Tibial nerve (tissue), 3 donors: ENCODE measurements around the gene MAP3K15.
"Not testable (repeated sequence)": the region's sequence is repeated elsewhere in the genome, so short reads cannot be mapped to it uniquely, and the experiment has no call there.

ENCODE experiments used
- CTCF ChIP-seq, 5 experiments: fragments of 200-600 bp in 3 of 5; fragments of 450-650 bp in 2 of 5; sonication (generic) in 3 of 5; IDR thresholded peaks; one replicate each; pipeline ENCODE4 v1.5.1; 2016 to 2019; ENCODE audit warnings: antibody characterized with exemption in 5 of 5, mild to moderate bottlenecking in 3 of 5, moderate library complexity in 2 of 5
- POLR2A ChIP-seq, 2 donors: fragments of 450-650 bp; IDR thresholded peaks; one replicate each; pipeline ENCODE4 v1.6.1; 2017; ENCODE audit warnings: antibody characterized with exemption in 2 of 2, mild to moderate bottlenecking in 2 of 2, moderate library complexity in 2 of 2

GRCh38 chrX:19511796-19512195 lies 3.5 kb downstream of the MAP3K15 start:
- not testable (repeated sequence) for TF ChIP-seq CTCF, POLR2A (IDR thresholded peaks at IDR 0.05)
